Measurements from ENCODE around the gene GFPT1.

Gene GFPT1

DNA sequence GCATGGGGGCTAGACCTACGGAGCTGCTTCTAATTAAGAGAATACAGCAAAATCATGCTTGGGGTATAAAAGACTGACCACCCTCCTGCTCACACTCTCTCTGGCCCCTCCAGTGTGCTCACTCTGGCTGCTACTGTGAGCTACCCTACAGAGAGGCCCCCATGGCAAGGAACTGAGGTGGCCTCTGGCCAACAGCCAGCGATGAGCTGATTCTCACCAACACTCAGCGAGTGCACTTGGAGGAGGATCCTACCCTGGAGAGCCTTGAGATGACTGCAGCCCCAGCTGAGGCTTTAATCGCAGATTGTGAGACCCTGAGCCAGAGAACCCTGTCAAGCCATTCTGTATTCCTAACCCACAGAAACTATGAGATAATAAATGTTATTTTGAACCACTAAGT lies 88.2 kb downstream of the GFPT1 start:
- Mint-ChIP-seq H3K4me3 (no peak overlapping the region), H3K9me3 (no peaks in the 10 kb centered on the region), H3K36me3 (ENCODE audit: low read depth) (no peaks in the 10 kb centered on the region), H3K27me3 (peaks cover 11% of the 10 kb centered on the region), H3K4me1 (ENCODE audit: low read depth) (no peaks in the 10 kb centered on the region), H3K27ac (no peak overlapping the region)

GRCh38 chr2:69298261-69298660 lies 88.8 kb downstream of the GFPT1 start:
- peaks cover 8% of the 10 kb centered on the region for H3K27me3 Mint-ChIP-seq
- no peak overlapping the region for H3K4me3 Mint-ChIP-seq
- H3K4me1 Mint-ChIP-seq (ENCODE audit: low read depth): no peaks in the 10 kb centered on the region
- H3K9me3 Mint-ChIP-seq: no peaks in the 10 kb centered on the region
- no peak overlapping the region for H3K27ac Mint-ChIP-seq
- H3K36me3 Mint-ChIP-seq (ENCODE audit: low read depth): no peaks in the 10 kb centered on the region

- Mint-ChIP-seq H3K4me1 (ENCODE audit: low read depth) (no peaks in the 10 kb centered on the region), H3K4me3 (no peak overlapping the region), H3K36me3 (ENCODE audit: low read depth) (no peaks in the 10 kb centered on the region), H3K27me3 (peaks cover 2% of the 10 kb centered on the region), H3K9me3 (no peaks in the 10 kb centered on the region), H3K27ac (no peak overlapping the region)
Observed at GRCh38 chr2:69297216-69297615, 89.8 kb downstream of the GFPT1 start.

DNA sequence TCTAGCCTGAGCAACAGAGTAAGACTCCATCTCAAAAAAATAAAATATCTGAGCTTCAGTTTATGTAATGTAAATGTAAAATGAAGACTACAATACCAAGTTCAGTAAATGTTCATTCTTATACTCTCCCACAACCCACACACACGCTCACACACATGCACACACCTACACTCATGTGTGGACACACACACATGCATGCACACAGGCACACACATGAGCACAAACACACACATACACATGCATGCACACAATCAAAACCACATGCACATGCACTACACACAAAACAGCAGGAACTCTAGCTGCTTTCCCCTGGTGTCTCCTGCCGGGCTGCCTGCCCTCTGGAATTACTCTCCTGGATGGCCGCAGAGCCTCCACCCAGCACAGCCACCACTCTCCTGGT lies 90.6 kb downstream of the GFPT1 start:
- Mint-ChIP-seq H3K4me3 (no peak overlapping the region), H3K9me3 (no peaks in the 10 kb centered on the region), H3K27ac (no peak overlapping the region), H3K27me3 (no peaks in the 10 kb centered on the region), H3K36me3 (ENCODE audit: low read depth) (no peaks in the 10 kb centered on the region), H3K4me1 (ENCODE audit: low read depth) (no peaks in the 10 kb centered on the region)

DNA sequence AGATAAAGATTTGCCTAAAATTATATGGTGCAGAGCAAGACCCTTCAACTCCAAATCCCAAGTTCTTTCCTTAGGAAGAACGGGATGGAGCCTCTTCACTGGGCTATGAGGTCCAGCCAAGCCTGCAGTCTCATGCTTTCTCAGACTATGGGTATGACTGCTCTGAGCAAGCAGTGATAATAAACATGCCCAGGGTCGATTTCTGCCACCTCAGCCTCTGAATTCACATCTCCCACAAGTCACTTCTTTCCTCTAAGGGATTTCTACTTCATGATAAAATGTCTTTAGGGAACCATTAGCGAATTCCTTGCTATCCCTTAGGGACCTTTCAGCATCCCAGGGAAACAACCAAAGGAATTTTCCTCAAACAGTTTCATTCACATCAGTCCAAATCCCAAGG lies 94.8 kb downstream of the GFPT1 start:
- Mint-ChIP-seq H3K9me3 (no peaks in the 10 kb centered on the region), H3K36me3 (ENCODE audit: low read depth) (no peaks in the 10 kb centered on the region), H3K4me3 (no peak overlapping the region), H3K27me3 (no peaks in the 10 kb centered on the region), H3K4me1 (ENCODE audit: low read depth) (no peaks in the 10 kb centered on the region), H3K27ac (no peak overlapping the region)

DNA sequence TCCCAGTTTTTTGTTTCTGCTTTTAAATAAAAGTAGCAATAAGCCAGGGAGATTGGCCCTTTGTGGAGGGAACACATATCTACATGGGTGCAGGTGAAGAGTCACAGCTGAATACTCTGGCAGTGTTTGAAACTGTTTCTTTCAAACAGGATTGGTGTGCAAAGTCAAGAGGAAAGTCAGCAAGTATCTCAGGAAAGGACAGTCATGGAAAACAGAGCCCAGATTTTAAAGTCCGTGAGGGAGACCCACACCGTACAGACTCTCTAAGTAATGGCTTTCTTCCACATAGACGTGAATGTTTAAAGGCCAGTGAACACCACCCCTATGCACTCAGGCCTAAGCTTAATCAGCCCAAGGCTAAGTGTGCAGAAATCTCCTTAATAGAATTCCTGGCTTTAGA lies 95.3 kb downstream of the GFPT1 start:
- Mint-ChIP-seq H3K4me3 (no peak overlapping the region), H3K36me3 (ENCODE audit: low read depth) (no peaks in the 10 kb centered on the region), H3K27me3 (no peaks in the 10 kb centered on the region), H3K27ac (no peak overlapping the region), H3K4me1 (ENCODE audit: low read depth) (no peaks in the 10 kb centered on the region), H3K9me3 (no peaks in the 10 kb centered on the region)

DNA sequence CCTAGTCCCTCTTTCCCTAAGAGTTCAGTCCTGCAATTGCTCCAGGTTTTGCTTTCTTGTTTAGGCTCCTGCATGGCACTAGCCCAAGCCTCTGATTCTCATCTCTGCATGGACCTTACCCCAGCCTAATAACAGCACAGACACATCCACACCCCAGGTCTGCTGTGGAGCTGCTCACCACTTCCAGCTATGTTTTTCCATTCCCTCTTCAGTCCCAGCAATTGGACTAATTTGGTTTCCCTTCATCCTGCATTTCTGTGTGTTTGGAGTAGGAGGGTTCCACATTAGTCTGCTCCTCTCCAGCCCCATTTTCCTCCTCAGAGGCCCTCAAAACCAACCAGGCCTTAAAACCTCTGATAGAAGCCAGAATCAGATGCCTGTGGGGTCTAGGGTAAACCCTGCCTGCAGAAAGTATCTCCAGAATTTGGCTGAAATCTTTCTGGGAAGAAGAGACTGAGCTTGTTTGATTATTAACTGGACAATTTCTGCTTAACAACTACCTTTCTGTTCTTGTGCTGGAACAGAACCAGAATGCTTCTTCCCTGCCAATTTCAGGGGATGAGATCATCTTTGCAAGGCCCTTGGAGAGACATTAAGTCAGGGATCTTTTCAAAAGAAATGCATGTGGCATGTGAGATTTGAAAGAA lies 95.9 kb downstream of the GFPT1 start:
- Mint-ChIP-seq H3K27ac (no peak overlapping the region), H3K4me1 (ENCODE audit: low read depth) (no peaks in the 10 kb centered on the region), H3K36me3 (ENCODE audit: low read depth) (no peaks in the 10 kb centered on the region), H3K4me3 (no peak overlapping the region), H3K27me3 (no peaks in the 10 kb centered on the region), H3K9me3 (no peaks in the 10 kb centered on the region)

DNA sequence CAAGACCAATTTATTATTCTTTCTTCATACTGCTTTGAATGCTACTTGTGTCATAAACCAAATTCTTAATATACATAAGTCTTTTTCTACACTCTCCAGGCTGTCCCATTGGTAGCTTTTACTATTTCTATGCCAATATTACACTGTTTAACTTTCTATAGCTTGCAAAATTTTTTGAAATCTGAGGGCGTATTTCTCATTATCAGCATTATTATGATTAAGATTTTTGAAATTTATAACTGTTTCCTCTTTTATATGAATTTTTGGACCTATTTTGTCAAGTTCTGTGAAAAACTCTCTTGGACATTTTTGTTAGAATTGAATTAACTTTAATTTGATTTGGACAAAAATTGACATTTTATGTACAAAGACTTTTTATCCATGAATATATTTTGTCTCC lies 98.6 kb downstream of the GFPT1 start:
- H3K4me3 Mint-ChIP-seq: no peak overlapping the region
- H3K36me3 Mint-ChIP-seq (ENCODE audit: low read depth): no peaks in the 10 kb centered on the region
- no peak overlapping the region for H3K27ac Mint-ChIP-seq
- H3K4me1 Mint-ChIP-seq (ENCODE audit: low read depth): no peaks in the 10 kb centered on the region
- H3K27me3 Mint-ChIP-seq: no peaks in the 10 kb centered on the region
- no peaks in the 10 kb centered on the region for H3K9me3 Mint-ChIP-seq

DNA sequence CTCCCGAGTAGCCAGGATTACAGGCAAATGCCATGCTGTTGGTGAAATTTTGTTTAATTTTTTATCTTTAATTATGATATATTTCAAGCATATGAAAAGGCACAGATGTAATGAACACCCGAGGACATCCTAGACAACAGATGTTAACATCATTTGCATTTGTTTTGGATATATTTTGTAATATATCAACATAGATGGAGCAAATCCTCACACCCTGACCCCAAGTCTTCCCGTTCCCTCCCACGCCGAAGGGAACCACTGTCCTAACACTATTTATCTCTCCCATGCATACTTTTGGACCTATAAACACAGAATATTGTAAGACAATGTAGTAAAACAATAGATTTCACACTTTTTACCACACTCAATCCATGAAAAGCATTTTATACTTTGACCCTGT lies 99.5 kb downstream of the GFPT1 start:
- H3K9me3 Mint-ChIP-seq: no peaks in the 10 kb centered on the region
- H3K4me3 Mint-ChIP-seq: no peak overlapping the region
- no peaks in the 10 kb centered on the region for H3K36me3 Mint-ChIP-seq (ENCODE audit: low read depth)
- no peak overlapping the region for H3K27ac Mint-ChIP-seq
- H3K4me1 Mint-ChIP-seq (ENCODE audit: low read depth): no peaks in the 10 kb centered on the region
- H3K27me3 Mint-ChIP-seq: no peaks in the 10 kb centered on the region

- Mint-ChIP-seq H3K4me3 (no peak overlapping the region), H3K9me3 (no peaks in the 10 kb centered on the region), H3K27me3 (no peaks in the 10 kb centered on the region), H3K36me3 (ENCODE audit: low read depth) (no peaks in the 10 kb centered on the region), H3K27ac (no peak overlapping the region), H3K4me1 (ENCODE audit: low read depth) (no peaks in the 10 kb centered on the region)
Observed at GRCh38 chr2:69285379-69285894, 101.6 kb downstream of the GFPT1 start.

- Mint-ChIP-seq H3K36me3 (ENCODE audit: low read depth) (no peaks in the 10 kb centered on the region), H3K4me1 (ENCODE audit: low read depth) (no peaks in the 10 kb centered on the region), H3K4me3 (no peak overlapping the region), H3K9me3 (no peaks in the 10 kb centered on the region), H3K27ac (no peak overlapping the region), H3K27me3 (peaks cover 10% of the 10 kb centered on the region)
Observed at GRCh38 chr2:69280796-69281412, 106.1 kb downstream of the GFPT1 start.

DNA sequence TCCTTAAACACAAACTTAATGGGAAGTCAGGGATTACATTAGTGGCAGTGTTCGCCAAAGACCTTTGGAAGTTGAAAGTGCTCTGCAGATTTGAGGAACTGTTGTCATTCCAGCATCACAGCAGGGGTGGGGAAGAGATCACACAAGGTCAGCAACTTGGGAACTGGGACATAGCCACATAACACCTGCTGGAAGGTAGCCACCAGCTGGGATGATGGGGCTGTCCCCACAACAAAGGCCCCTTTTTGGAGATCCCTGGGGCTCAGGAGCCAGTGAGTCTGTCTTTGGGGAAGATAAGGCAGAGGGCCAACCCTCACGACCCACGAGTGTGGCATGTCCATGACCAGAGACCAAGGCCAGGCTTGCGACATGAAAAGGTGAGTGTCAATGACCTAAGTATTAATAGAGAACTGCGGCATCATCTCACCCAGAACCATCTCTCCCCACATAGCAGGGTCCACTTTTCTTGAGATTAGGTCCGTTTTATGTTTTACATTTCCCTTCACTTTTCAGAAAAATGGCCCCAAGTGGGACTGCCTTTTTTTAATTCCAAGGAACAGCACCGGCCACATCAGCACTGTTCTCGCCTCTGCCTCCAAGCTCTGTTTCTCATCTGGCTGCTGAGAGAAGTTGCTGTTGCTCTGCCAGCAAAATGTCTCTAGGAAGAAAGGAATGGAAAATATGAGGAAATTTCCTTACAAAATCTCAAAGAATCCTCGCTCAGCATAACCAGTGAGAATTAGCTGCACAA lies 106.9 kb downstream of the GFPT1 start:
- H3K9me3 Mint-ChIP-seq: no peaks in the 10 kb centered on the region
- H3K4me3 Mint-ChIP-seq: no peak overlapping the region
- no peaks in the 10 kb centered on the region for H3K36me3 Mint-ChIP-seq (ENCODE audit: low read depth)
- H3K4me1 Mint-ChIP-seq (ENCODE audit: low read depth): no peaks in the 10 kb centered on the region
- peaks cover 18% of the 10 kb centered on the region for H3K27me3 Mint-ChIP-seq
- H3K27ac Mint-ChIP-seq: no peak overlapping the region

GRCh38 chr2:69279211-69279610 lies 107.8 kb downstream of the GFPT1 start:
- H3K27ac Mint-ChIP-seq: no peak overlapping the region
- H3K4me3 Mint-ChIP-seq: no peak overlapping the region

GRCh38 chr2:69278366-69278765 lies 108.7 kb downstream of the GFPT1 start:
- no peaks in the 10 kb centered on the region for H3K9me3 Mint-ChIP-seq
- no peak overlapping the region for H3K27ac Mint-ChIP-seq
- H3K4me1 Mint-ChIP-seq (ENCODE audit: low read depth): no peaks in the 10 kb centered on the region
- peaks cover 23% of the 10 kb centered on the region for H3K27me3 Mint-ChIP-seq
- H3K4me3 Mint-ChIP-seq: no peak overlapping the region
- H3K36me3 Mint-ChIP-seq (ENCODE audit: low read depth): no peaks in the 10 kb centered on the region

More at GRCh38 chr2:69279211-69279610, 107.8 kb downstream of the GFPT1 start:
- Mint-ChIP-seq H3K27me3 (peaks cover 23% of the 10 kb centered on the region), H3K9me3 (no peaks in the 10 kb centered on the region), H3K36me3 (ENCODE audit: low read depth) (no peaks in the 10 kb centered on the region), H3K4me1 (ENCODE audit: low read depth) (no peaks in the 10 kb centered on the region)

DNA sequence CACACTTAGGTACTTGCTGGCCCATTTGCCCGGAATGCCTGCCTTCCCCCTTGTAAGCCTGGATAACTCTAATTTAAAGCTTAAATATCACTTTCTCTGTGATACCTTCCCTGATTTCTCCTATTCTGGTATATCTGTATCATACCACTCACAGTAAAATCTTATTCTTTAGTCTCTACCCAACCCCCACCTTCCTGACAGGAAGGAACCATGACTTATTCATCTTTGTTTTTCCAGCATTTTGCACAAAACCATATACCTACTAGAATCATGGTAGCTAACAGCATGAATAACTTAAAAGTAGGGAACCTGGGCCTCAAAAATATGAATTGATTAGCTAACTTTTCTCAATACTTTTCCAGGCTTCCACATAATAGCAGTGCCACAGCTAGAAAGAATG lies 111.5 kb downstream of the GFPT1 start:
- H3K27ac Mint-ChIP-seq: no peak overlapping the region
- no peaks in the 10 kb centered on the region for H3K9me3 Mint-ChIP-seq
- no peaks in the 10 kb centered on the region for H3K4me1 Mint-ChIP-seq (ENCODE audit: low read depth)
- H3K27me3 Mint-ChIP-seq: peaks cover 26% of the 10 kb centered on the region
- no peaks in the 10 kb centered on the region for H3K36me3 Mint-ChIP-seq (ENCODE audit: low read depth)
- no peak overlapping the region for H3K4me3 Mint-ChIP-seq
